ENCODE measurements around the gene SLC25A47.

DNA sequence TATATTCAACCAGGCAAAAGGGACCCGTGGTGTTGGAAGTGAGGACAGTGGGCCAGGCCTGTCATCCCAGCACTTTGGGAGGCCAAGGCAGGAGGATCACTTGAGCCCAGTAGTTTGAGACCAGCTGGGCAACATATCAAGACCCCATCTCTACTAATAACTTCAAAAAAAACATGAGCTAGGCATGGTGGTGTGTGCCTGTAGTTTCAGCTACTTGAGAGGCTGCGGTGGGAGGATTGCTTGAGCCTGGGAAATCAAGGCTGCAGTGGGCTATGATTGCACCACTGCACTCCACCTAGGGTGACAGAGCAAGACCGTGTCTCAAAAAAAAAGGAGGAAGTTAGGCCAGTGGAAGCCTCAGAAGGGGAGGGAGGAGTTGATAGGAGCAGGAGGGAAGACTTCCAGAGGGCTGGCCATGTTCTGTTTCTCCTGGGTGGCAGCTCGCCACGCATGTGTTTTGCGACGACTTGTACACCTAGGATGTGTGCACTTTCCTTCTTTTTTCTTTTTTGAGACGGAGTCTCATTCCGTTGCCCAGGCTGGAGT lies 27.0 kb upstream of the SLC25A47 start:
- TF ChIP-seq POLR2AphosphoS5 (IDR thresholded peaks at IDR 0.05; ENCODE audit: low read depth, low read length) (no peak), TAF1 (IDR thresholded peaks at IDR 0.05; ENCODE audit: borderline replicate concordance, low read depth, low read length) (no peak)

Measured in GM12892 (cell line).